HG02610 (cell line): ENCODE measurements around the gene ZBTB16.

Source experiments
- ATAC-seq: cut with Tn5 transposase; IDR thresholded peaks from one replicate; pipeline ENCODE4 v1.9.1; 2021; ENCODE audit warnings: mild to moderate bottlenecking, moderate library complexity; ENCODE audit not compliant: unreplicated experiment

ZBTB16 gene

GRCh38 chr11:114180301-114181055 lies 121.0 kb downstream of the ZBTB16 start:
- ATAC-seq: no peak

- no peak for ATAC-seq
Observed at GRCh38 chr11:114181195-114181594, 121.7 kb downstream of the ZBTB16 start.

- no peak for ATAC-seq
Observed at GRCh38 chr11:114181752-114182151, 122.2 kb downstream of the ZBTB16 start.

GRCh38 chr11:114182471-114183043 lies 123.0 kb downstream of the ZBTB16 start:
- no peak for ATAC-seq

GRCh38 chr11:114183044-114183511 lies 123.6 kb downstream of the ZBTB16 start:
- no peak for ATAC-seq

- no peak for ATAC-seq
Observed at GRCh38 chr11:114185436-114185835, 125.9 kb downstream of the ZBTB16 start.

GRCh38 chr11:114187173-114187572 lies 127.7 kb downstream of the ZBTB16 start:
- no peak for ATAC-seq

GRCh38 chr11:114188851-114189570 lies 129.5 kb downstream of the ZBTB16 start:
- ATAC-seq: no peak

GRCh38 chr11:114190630-114191029 lies 131.1 kb downstream of the ZBTB16 start:
- ATAC-seq: no peak

GRCh38 chr11:114191893-114192292 lies 132.4 kb downstream of the ZBTB16 start:
- ATAC-seq: no peak

- no peak for ATAC-seq
Observed at GRCh38 chr11:114192841-114193389, 133.4 kb downstream of the ZBTB16 start.

- ATAC-seq: no peak
Observed at GRCh38 chr11:114193730-114194679, 134.5 kb downstream of the ZBTB16 start.

GRCh38 chr11:114194702-114195101 lies 135.2 kb downstream of the ZBTB16 start:
- ATAC-seq: no peak

- no peak for ATAC-seq
Observed at GRCh38 chr11:114195151-114195550, 135.6 kb downstream of the ZBTB16 start.

- ATAC-seq: no peak
Observed at GRCh38 chr11:114195981-114196731, 136.6 kb downstream of the ZBTB16 start.

- ATAC-seq: no peak
Observed at GRCh38 chr11:114196997-114197703, 137.6 kb downstream of the ZBTB16 start.

- ATAC-seq: no peak
Observed at GRCh38 chr11:114197799-114198500, 138.4 kb downstream of the ZBTB16 start.

- no peak for ATAC-seq
Observed at GRCh38 chr11:114199051-114199450, 139.5 kb downstream of the ZBTB16 start.
